CD14-positive monocyte (primary cell): ENCODE results near the gene CRYBG3. TPM values are rescaled to one million over a fixed set of nuclear protein-coding genes. Genes with fewer than 3 reads are reported as not detected.
"Not testable (repeated sequence)": the region's sequence is repeated elsewhere in the genome, so short reads cannot be mapped to it uniquely, and the experiment has no call there.

ENCODE experiments used
- DNase-seq, 3 donors: peaks; one replicate each; pipeline ENCODE4 v3.0.0-alpha.2; 2011 to 2022
- H2AFZ ChIP-seq: 2 replicates; pipeline ENCODE4 v1.6.0; 2012; ENCODE audit warnings: mild to moderate bottlenecking, low read depth, low read length, inconsistent platforms; ENCODE audit not compliant: insufficient read depth, poor library complexity, severe bottlenecking
- H3K27ac ChIP-seq, 2 donors: 1 replicate in 1 of 2; 2 replicates in 1 of 2; pipeline ENCODE4 v1.5.1; 2012 to 2013; ENCODE audit warnings: low read length in 2 of 2, control low read depth in 1 of 2, inconsistent platforms in 1 of 2, low read depth in 1 of 2, mild to moderate bottlenecking in 1 of 2
- H3K27me3 ChIP-seq, 2 donors: one replicate each; pipeline versions ENCODE4 v1.6.0 to v1.6.1; 2011 to 2013; ENCODE audit warnings: low read length in 2 of 2; ENCODE audit not compliant: control insufficient read depth in 2 of 2, insufficient read depth in 2 of 2
- H3K36me3 ChIP-seq, 2 donors: replicated peaks in 1 of 2; 1 replicate in 1 of 2; 2 replicates in 1 of 2; pipeline versions ENCODE4 v1.5.1 to v1.6.1; 2012 to 2013; ENCODE audit warnings: low read length in 2 of 2, control low read depth in 1 of 2, inconsistent platforms in 1 of 2, mild to moderate bottlenecking in 1 of 2; ENCODE audit not compliant: insufficient read depth in 2 of 2, control insufficient read depth in 1 of 2
- H3K4me1 ChIP-seq, 2 donors: 1 replicate in 1 of 2; 2 replicates in 1 of 2; pipeline versions ENCODE4 v1.5.1 to v1.6.1; 2012 to 2013; ENCODE audit warnings: low read length in 2 of 2, control low read depth in 1 of 2, inconsistent platforms in 1 of 2, mild to moderate bottlenecking in 1 of 2, moderate library complexity in 1 of 2; ENCODE audit not compliant: insufficient read depth in 2 of 2, control insufficient read depth in 1 of 2
- H3K4me2 ChIP-seq: replicated peaks from 2 replicates; pipeline ENCODE3; 2012; ENCODE audit warnings: low read length, moderate library complexity, mild to moderate bottlenecking; ENCODE audit not compliant: poor library complexity, severe bottlenecking; ENCODE audit errors: extremely low read depth
- H3K4me3 ChIP-seq, 3 experiments: fragments of 200-600 bp in 1 of 3; sonication (generic) in 1 of 3; replicated peaks in 1 of 3; 1 replicate in 2 of 3; 2 replicates in 1 of 3; pipeline ENCODE4 v1.5.1; 2011 to 2013; ENCODE audit warnings: low read length in 3 of 3, mild to moderate bottlenecking in 3 of 3, control low read depth in 2 of 3, low read depth in 2 of 3, inconsistent platforms in 1 of 3, moderate library complexity in 1 of 3
- H3K79me2 ChIP-seq: 2 replicates; pipeline ENCODE4 v1.6.0; 2012; ENCODE audit warnings: mild to moderate bottlenecking, control low read depth, inconsistent platforms, low read length, moderate library complexity; ENCODE audit not compliant: insufficient read depth
- H3K9ac ChIP-seq: 2 replicates; pipeline ENCODE4 v1.6.0; 2017; ENCODE audit warnings: low read length, mild to moderate bottlenecking; ENCODE audit not compliant: insufficient read depth, poor library complexity, severe bottlenecking
- H3K9me3 ChIP-seq, 2 donors: replicated peaks in 1 of 2; 1 replicate in 1 of 2; 2 replicates in 1 of 2; pipeline versions ENCODE4 v1.5.1 to v1.6.1; 2012 to 2013; ENCODE audit warnings: low read length in 2 of 2, control low read depth in 1 of 2; ENCODE audit not compliant: control insufficient read depth in 1 of 2, insufficient read depth in 1 of 2
- H4K20me1 ChIP-seq: 2 replicates; pipeline ENCODE4 v1.6.0; 2012; ENCODE audit warnings: mild to moderate bottlenecking, low read length, control low read depth, moderate library complexity; ENCODE audit not compliant: insufficient read depth
- H3K27ac Mint-ChIP-seq, 7 donors: one replicate each; pipeline ENCODE4 v1.8.0; 2020; ENCODE audit warnings: mild to moderate bottlenecking in 7 of 7, mixed read lengths in 7 of 7, moderate library complexity in 6 of 7, inconsistent platforms in 2 of 7
- H3K27me3 Mint-ChIP-seq, 3 donors: one replicate each; pipeline ENCODE4 v1.8.0; 2021 to 2022; ENCODE audit warnings: low read depth in 3 of 3, mild to moderate bottlenecking in 3 of 3, mixed read lengths in 3 of 3, moderate library complexity in 3 of 3, inconsistent platforms in 1 of 3
- H3K36me3 Mint-ChIP-seq, 2 donors: one replicate each; pipeline ENCODE4 v1.8.0; 2020; ENCODE audit warnings: mixed read lengths in 2 of 2, inconsistent platforms in 1 of 2, mild to moderate bottlenecking in 1 of 2
- H3K4me1 Mint-ChIP-seq: one replicate; pipeline ENCODE4 v1.8.0; 2020; ENCODE audit warnings: mild to moderate bottlenecking, mixed read lengths
- H3K4me3 Mint-ChIP-seq, 2 donors: one replicate each; pipeline ENCODE4 v1.8.0; 2020; ENCODE audit warnings: mild to moderate bottlenecking in 2 of 2, mixed read lengths in 2 of 2, moderate library complexity in 1 of 2
- H3K9me3 Mint-ChIP-seq, 7 donors: one replicate each; pipeline ENCODE4 v1.8.0; 2020 to 2022; ENCODE audit warnings: mixed read lengths in 7 of 7, mild to moderate bottlenecking in 6 of 7, moderate library complexity in 6 of 7, inconsistent platforms in 2 of 7
- WGBS: methylation state at CpG from one replicate; pipeline ENCODE4 v1.1.5; 2013; ENCODE audit warnings: missing lambda C conversion rate; ENCODE audit not compliant: insufficient coverage; 5-methylcytosine and 5-hydroxymethylcytosine counted together
- intact Hi-C, 2 donors: fragments of 100-400 bp; cut with micrococcal nuclease; formaldehyde crosslinking; loops; one replicate each; pipeline versions ENCODE4 v1.15.0 to v1.15.1; 2023
- polyA plus RNA-seq, 3 donors: library from polyadenylated mRNA; depleted of rRNA in 1 of 3; unstranded in 2 of 3; stranded (reverse) in 1 of 3; fragments of 300-500 nt in 2 of 3; fragments of >200 nt in 1 of 3; fragmentation: Illumina TruSeq in 2 of 3; gene quantifications; 1 replicate in 2 of 3; 2 replicates in 1 of 3; pipeline ENCODE4 v1.2.3, GENCODE V29; 2012 to 2021
- TF ChIP-seq, protein P1 (sequence below): fragments of 200-600 bp; IDR thresholded peaks from one replicate; pipeline ENCODE4 v1.8.0; 2022; ENCODE audit warnings: antibody characterized with exemption, mild to moderate bottlenecking

The CRYBG3 gene
- polyA plus RNA-seq, 3 donors, result 2.3 to 6.8 (median 5.3) TPM

DNA sequence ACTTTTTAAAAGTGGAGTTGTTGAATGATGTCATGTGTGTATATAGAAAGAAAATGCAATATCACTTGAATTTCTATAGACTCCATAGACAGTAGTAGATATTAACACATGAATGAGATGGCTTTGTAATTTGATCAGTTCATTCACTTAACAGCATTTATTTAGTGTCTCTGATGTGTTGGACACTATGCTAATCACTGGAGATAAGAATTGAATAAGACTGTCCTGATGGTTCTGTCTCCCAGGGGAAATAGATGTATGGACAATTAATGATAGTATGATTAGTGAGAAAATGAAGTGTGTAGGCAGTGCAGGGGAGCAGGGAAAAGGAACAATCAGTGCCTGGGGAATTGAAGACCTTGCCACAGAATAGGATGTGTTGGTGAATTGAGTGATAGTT lies 77.5 kb downstream of the CRYBG3 start:
- DNase-seq, result no peak
- no peak overlapping the region for H3K4me3 Mint-ChIP-seq

DNA sequence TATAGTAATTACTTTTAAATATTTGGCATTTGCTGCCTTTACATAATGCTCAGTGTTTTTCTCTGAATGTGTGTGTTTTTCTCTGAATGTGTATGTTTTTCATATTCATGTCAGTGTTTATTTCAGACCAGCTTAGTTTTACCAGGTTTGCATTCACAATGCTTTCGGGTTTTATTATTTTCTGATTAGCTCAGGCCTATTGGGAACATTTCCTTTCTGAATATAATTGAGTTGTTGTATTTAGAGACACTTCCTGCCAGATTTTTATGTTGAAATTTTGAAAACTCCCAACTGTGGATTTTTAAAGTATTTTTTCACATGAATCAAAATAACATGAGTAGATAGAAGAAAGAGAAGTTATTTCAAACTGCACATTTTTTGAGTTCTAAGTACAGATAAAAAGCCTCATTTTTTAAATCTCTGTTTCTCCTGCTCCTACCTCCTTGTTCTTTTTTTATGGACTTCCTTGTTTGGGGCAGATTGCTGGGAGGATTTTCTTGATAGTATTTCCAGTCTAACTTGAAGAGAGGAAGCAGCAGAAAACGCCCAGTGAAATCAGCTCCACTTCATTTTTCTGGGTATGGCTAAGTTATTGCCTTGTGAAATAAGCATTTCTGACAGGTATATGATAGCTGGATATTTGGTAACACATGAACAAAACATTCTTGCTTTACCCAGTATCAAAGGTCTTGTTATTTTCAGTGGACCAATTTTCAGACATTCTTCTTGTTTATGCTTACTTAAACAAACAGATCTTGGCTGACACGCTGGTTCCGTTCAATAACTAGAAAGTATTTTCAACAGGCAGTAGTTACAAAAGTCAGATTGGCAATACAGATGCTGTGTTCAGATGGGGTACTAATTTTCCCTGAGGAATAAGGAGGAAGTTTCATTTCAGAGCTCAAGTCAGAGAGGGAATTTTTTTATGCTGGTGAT lies 79.8 kb downstream of the CRYBG3 start:
- Mint-ChIP-seq H3K9me3 (peaks cover 0 to 3% (median 0%) of the 10 kb centered on the region in 7 donors), H3K4me3 (no peak overlapping the region), H3K36me3 (peaks cover 33 to 50% of the 10 kb centered on the region in 2 donors), H3K27me3 (no peaks in the 10 kb centered on the region), H3K4me1 (peaks cover 9% of the 10 kb centered on the region), H3K27ac (peak overlapping the region in 6 of 7 donors; percentile 4 to 76 (median 63))
- no peaks in the 10 kb centered on the region for H4K20me1 ChIP-seq
- peak in 1 of 3 donors; percentile 4 for DNase-seq
- H3K4me1 ChIP-seq, result peaks cover 0 to 6% of the 10 kb centered on the region in 2 donors
- WGBS, result 100% methylated on average over 2 of the region's 4 CpGs
- no peak overlapping the region for H2AFZ ChIP-seq
- no peaks in the 10 kb centered on the region for H3K9me3 ChIP-seq
- H3K27me3 ChIP-seq, result no peaks in the 10 kb centered on the region
- H3K4me2 ChIP-seq, result no peak overlapping the region
- no peak overlapping the region for H3K9ac ChIP-seq
- peaks cover 25 to 41% of the 10 kb centered on the region in 2 donors for H3K36me3 ChIP-seq
- TF ChIP-seq, protein P1, sequence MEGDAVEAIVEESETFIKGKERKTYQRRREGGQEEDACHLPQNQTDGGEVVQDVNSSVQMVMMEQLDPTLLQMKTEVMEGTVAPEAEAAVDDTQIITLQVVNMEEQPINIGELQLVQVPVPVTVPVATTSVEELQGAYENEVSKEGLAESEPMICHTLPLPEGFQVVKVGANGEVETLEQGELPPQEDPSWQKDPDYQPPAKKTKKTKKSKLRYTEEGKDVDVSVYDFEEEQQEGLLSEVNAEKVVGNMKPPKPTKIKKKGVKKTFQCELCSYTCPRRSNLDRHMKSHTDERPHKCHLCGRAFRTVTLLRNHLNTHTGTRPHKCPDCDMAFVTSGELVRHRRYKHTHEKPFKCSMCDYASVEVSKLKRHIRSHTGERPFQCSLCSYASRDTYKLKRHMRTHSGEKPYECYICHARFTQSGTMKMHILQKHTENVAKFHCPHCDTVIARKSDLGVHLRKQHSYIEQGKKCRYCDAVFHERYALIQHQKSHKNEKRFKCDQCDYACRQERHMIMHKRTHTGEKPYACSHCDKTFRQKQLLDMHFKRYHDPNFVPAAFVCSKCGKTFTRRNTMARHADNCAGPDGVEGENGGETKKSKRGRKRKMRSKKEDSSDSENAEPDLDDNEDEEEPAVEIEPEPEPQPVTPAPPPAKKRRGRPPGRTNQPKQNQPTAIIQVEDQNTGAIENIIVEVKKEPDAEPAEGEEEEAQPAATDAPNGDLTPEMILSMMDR, result no peak
- H3K79me2 ChIP-seq, result no peaks in the 10 kb centered on the region
- no peak overlapping the region for H3K4me3 ChIP-seq
- intact Hi-C loops, result no loop called here
- peak overlapping the region in 1 of 2 donors; percentile 39 for H3K27ac ChIP-seq

More for the DNA sequence above, 77.5 kb downstream of the CRYBG3 start:
- Histone ChIP-seq H3K36me3 (peaks cover 25 to 63% of the 10 kb centered on the region in 2 donors), H3K4me1 (peaks cover 0 to 6% of the 10 kb centered on the region in 2 donors), H3K27ac (no peak overlapping the region), H3K27me3 (no peaks in the 10 kb centered on the region), H3K4me3 (no peak overlapping the region), H4K20me1 (no peaks in the 10 kb centered on the region), H3K4me2 (no peak overlapping the region), H3K9me3 (no peaks in the 10 kb centered on the region), H2AFZ (no peak overlapping the region), H3K9ac (no peak overlapping the region), H3K79me2 (no peaks in the 10 kb centered on the region)
- Mint-ChIP-seq H3K27me3 (peaks cover 0 to 1% (median 0%) of the 10 kb centered on the region in 3 donors), H3K36me3 (peaks cover 42 to 59% of the 10 kb centered on the region in 2 donors), H3K9me3 (no peaks in the 10 kb centered on the region), H3K4me1 (peaks cover 9% of the 10 kb centered on the region), H3K27ac (no peak overlapping the region)
- TF ChIP-seq, protein P1, result no peak
- intact Hi-C loops, result no loop called here

DNA sequence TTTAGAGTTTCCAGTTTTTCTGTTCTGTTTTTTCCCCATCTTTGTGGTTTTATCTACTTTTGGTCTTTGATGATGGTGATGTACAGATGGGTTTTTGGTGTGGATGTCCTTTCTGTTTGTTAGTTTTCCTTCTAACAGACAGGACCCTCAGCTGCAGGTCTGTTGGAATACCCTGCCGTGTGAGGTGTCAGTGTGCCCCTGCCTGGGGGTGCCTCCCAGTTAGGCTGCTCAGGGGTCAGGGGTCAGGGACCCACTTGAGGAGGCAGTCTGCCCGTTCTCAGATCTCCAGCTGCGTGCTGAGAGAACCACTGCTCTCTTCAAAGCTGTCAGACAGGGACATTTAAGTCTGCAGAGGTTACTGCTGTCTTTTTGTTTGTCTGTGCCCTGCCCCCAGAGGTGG lies 88.0 kb downstream of the CRYBG3 start:
- peak overlapping the region in 4 of 7 donors; percentile 81 to 96 (median 92) for H3K27ac Mint-ChIP-seq
- H3K27me3 Mint-ChIP-seq, H3K27me3 ChIP-seq, DNase-seq, H3K79me2 ChIP-seq, H3K9me3 Mint-ChIP-seq, H3K27ac ChIP-seq, H4K20me1 ChIP-seq, H2AFZ ChIP-seq, H3K9me3 ChIP-seq, H3K9ac ChIP-seq, H3K4me2 ChIP-seq, intact Hi-C loops: not testable (repeated sequence)
- peaks cover 17 to 28% of the 10 kb centered on the region in 2 donors for H3K36me3 ChIP-seq
- H3K4me1 ChIP-seq, result peaks cover 16 to 19% of the 10 kb centered on the region in 2 donors
- H3K4me1 Mint-ChIP-seq, result peaks cover 28% of the 10 kb centered on the region
- WGBS, result no CpG with 5 or more reads among the region's 3 CpGs
- H3K4me3 Mint-ChIP-seq, result peak overlapping the region in 1 of 2 donors; percentile 30
- peak overlapping the region in 1 of 3 experiments; percentile 49 for H3K4me3 ChIP-seq
- peaks cover 21 to 24% of the 10 kb centered on the region in 2 donors for H3K36me3 Mint-ChIP-seq
